Measurements from ENCODE around the gene AKAP7. TPM values are rescaled to one million over a fixed set of nuclear protein-coding genes. Genes with fewer than 3 reads are reported as not detected.

Gene AKAP7
- total and polyA plus RNA-seq, 2 donors (not counting 3 experiments of a cell fraction or from before 2014, with no cell fraction given): 0.76 to 3.3 TPM

- no peak overlapping the region for H3K9ac ChIP-seq (replicated peaks; ENCODE audit: extremely low read depth, insufficient read depth, low read length)
- TF ChIP-seq JUN (IDR thresholded peaks at IDR 0.05; ENCODE audit: borderline replicate concordance, insufficient read depth, insufficient read length, low read depth) (no peak), MAX (IDR thresholded peaks at IDR 0.05; ENCODE audit: insufficient read depth, insufficient read length) (no peak), EZH2 (IDR thresholded peaks at IDR 0.05; ENCODE audit: borderline replicate concordance, low read depth, low read length, severe bottlenecking) (no peak), FOS (IDR thresholded peaks at IDR 0.05; ENCODE audit: borderline replicate concordance, insufficient read depth, low read length) (no peak)
- no peak overlapping the region for H3K4me3 ChIP-seq (replicated peaks in 1 of 3; ENCODE audit: insufficient read depth in 1 of 3, low read depth in 1 of 3, low read length in 3 of 3)
- FAIRE-seq: no peak
- CTCF ChIA-PET: no interaction called here
- intact Hi-C loops (cut with micrococcal nuclease): no loop called here
- no peak overlapping the region for H3K4me2 ChIP-seq (ENCODE audit: insufficient read depth, low read length)
- no peaks in the 10 kb centered on the region for H3K9me3 ChIP-seq (replicated peaks; ENCODE audit: control insufficient read depth, insufficient read depth, low read length)
- H2AFZ ChIP-seq (ENCODE audit: low read depth, low read length): no peak overlapping the region
- H3K27me3 ChIP-seq (ENCODE audit: control insufficient read depth in 2 of 2, insufficient read depth in 2 of 2, low read length in 2 of 2): no peaks in the 10 kb centered on the region
- no peaks in the 10 kb centered on the region for H3K79me2 ChIP-seq (ENCODE audit: control insufficient read depth, insufficient read depth, low read length)
- H3K36me3 ChIP-seq (ENCODE audit: control insufficient read depth in 2 of 2, extremely low read depth in 1 of 2, insufficient read depth in 2 of 2, low read length in 2 of 2): no peaks in the 10 kb centered on the region
- no peaks in the 10 kb centered on the region for H4K20me1 ChIP-seq (replicated peaks; ENCODE audit: control insufficient read depth, extremely low read depth, insufficient read depth, low read length)
- DNase-seq (ENCODE audit: low read depth, low spot score): no peak
- dilution Hi-C loops (cut with MboI; ENCODE audit: extremely low pct_ligation_motif_present, low sequenced_read_pairs): no loop called here
- H3K27ac ChIP-seq (ENCODE audit: insufficient read depth, low read depth, low read length): no peak overlapping the region
- POLR2A ChIA-PET: no interaction called here
- H3K9me1 ChIP-seq (replicated peaks; ENCODE audit: control insufficient read depth, extremely low read depth, insufficient read depth, low read length): no peaks in the 10 kb centered on the region
- no peaks in the 10 kb centered on the region for H3K4me1 ChIP-seq (ENCODE audit: control insufficient read depth, extremely low read depth, insufficient read depth, low read length)
- BruUV-seq (replicated peaks): no TSS peak
Observed at GRCh38 chr6:131125431-131125830, 9.8 kb upstream of the AKAP7 start.

GRCh38 chr6:131129689-131130553 lies 5.3 kb upstream of the AKAP7 start:
- no TSS peak for BruUV-seq (replicated peaks)

More at GRCh38 chr6:131129689-131130553, 5.3 kb upstream of the AKAP7 start:
- no peak overlapping the region for H3K4me3 ChIP-seq (replicated peaks in 1 of 3; ENCODE audit: insufficient read depth in 1 of 3, low read depth in 1 of 3, low read length in 3 of 3)
- intact Hi-C loops (cut with micrococcal nuclease): no loop called here
- no peak overlapping the region for H2AFZ ChIP-seq (ENCODE audit: low read depth, low read length)
- no peaks in the 10 kb centered on the region for H4K20me1 ChIP-seq (replicated peaks; ENCODE audit: control insufficient read depth, extremely low read depth, insufficient read depth, low read length)
- H3K4me1 ChIP-seq (ENCODE audit: control insufficient read depth, extremely low read depth, insufficient read depth, low read length): peaks cover 4% of the 10 kb centered on the region
- H3K36me3 ChIP-seq (ENCODE audit: control insufficient read depth in 2 of 2, extremely low read depth in 1 of 2, insufficient read depth in 2 of 2, low read length in 2 of 2): no peaks in the 10 kb centered on the region
- no peak for DNase-seq (ENCODE audit: low read depth, low spot score)
- no peak overlapping the region for H3K4me2 ChIP-seq (ENCODE audit: insufficient read depth, low read length)
- no peaks in the 10 kb centered on the region for H3K79me2 ChIP-seq (ENCODE audit: control insufficient read depth, insufficient read depth, low read length)
- FAIRE-seq: no peak
- dilution Hi-C loops (cut with MboI; ENCODE audit: extremely low pct_ligation_motif_present, low sequenced_read_pairs): no loop called here
- POLR2A ChIA-PET: no interaction called here
- no peaks in the 10 kb centered on the region for H3K27me3 ChIP-seq (ENCODE audit: control insufficient read depth in 2 of 2, insufficient read depth in 2 of 2, low read length in 2 of 2)
- no peaks in the 10 kb centered on the region for H3K9me1 ChIP-seq (replicated peaks; ENCODE audit: control insufficient read depth, extremely low read depth, insufficient read depth, low read length)
- H3K9ac ChIP-seq (replicated peaks; ENCODE audit: extremely low read depth, insufficient read depth, low read length): no peak overlapping the region
- H3K27ac ChIP-seq (ENCODE audit: insufficient read depth, low read depth, low read length): no peak overlapping the region
- TF ChIP-seq FOS (IDR thresholded peaks at IDR 0.05; ENCODE audit: borderline replicate concordance, insufficient read depth, low read length) (no peak), EZH2 (IDR thresholded peaks at IDR 0.05; ENCODE audit: borderline replicate concordance, low read depth, low read length, severe bottlenecking) (no peak), MAX (IDR thresholded peaks at IDR 0.05; ENCODE audit: insufficient read depth, insufficient read length) (no peak), JUN (IDR thresholded peaks at IDR 0.05; ENCODE audit: borderline replicate concordance, insufficient read depth, insufficient read length, low read depth) (no peak), POLR2AphosphoS5 (IDR thresholded peaks at IDR 0.05; ENCODE audit: insufficient read depth, low read depth, low read length) (no peak), CTCF (IDR thresholded peaks at IDR 0.05; ENCODE audit: extremely low read depth in 1 of 2, insufficient read depth in 1 of 2, low read depth in 1 of 2, low read length in 2 of 2) (no peak), GATA2 (IDR thresholded peaks at IDR 0.05; ENCODE audit: insufficient read depth, insufficient read length, low read depth, low read length) (no peak), POLR2A (IDR thresholded peaks at IDR 0.05; ENCODE audit: low read depth, low read length) (no peak), MYC (IDR thresholded peaks at IDR 0.05; ENCODE audit: low read depth, low read length) (no peak)
- H3K9me3 ChIP-seq (replicated peaks; ENCODE audit: control insufficient read depth, insufficient read depth, low read length): no peaks in the 10 kb centered on the region
- CTCF ChIA-PET: interaction anchor here (1.0 to 2.5 kb wide), 3 partner anchors 13 to 245 kb away, joined by 4 to 14 read pairs (median 9); no protein-coding TSS in a partner anchor
